ENCODE measurements around the gene GPX6. TPM values are rescaled to one million over a fixed set of nuclear protein-coding genes. Genes with fewer than 3 reads are reported as not detected.

The GPX6 gene
- not detected for total RNA-seq
- not detected for polyA plus RNA-seq

DNA sequence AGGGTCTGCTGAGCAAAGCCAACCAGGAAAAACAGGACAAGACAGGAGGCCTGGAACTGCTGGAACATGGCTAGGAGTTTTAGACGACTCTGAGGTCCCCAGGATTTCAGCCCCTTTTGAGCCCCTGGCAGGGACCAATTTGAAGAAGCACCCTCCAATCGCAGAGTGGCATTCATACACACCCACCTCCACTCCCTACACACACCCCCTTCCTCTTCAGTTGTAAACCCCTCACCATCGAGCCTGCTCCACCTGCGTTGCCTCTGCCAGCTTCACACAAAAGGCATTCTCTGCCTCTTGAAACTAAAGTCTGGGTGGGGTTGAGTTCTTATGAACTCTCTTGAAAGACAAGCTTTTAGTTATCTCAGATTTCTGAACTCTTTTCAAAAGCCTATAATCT is at the start of gene GPX6:
TSS of gene GPX6 (minus strand) at position 118 of the 400 bp plus-strand sequence. CDS start at position 68, 50 bp downstream.
- no peak within 1 kb of the TSS for H3K27ac Mint-ChIP-seq
- DNase-seq: no peak
- no peaks in the 10 kb centered on the region for H3K27me3 ChIP-seq (ENCODE audit: insufficient read depth, low read length, poor library complexity, severe bottlenecking)
- H3K9me3 Mint-ChIP-seq: no peaks in the 10 kb centered on the region
- H3K9me3 ChIP-seq (ENCODE audit: low read length): no peaks in the 10 kb centered on the region
- ChIA-PET CTCF (no interaction called here), POLR2A (no interaction called here)
- no peaks in the 10 kb centered on the region for H3K36me3 ChIP-seq (ENCODE audit: insufficient read depth, low read length)
- H3K4me3 Mint-ChIP-seq: no peak within 1 kb of the TSS
- no peaks in the 10 kb centered on the region for H3K4me1 Mint-ChIP-seq
- no peaks in the 10 kb centered on the region for H3K4me1 ChIP-seq (ENCODE audit: insufficient read depth, low read length)
- no peak within 1 kb of the TSS for H3K4me3 ChIP-seq (ENCODE audit: low read length)
- no peaks in the 10 kb centered on the region for H3K36me3 Mint-ChIP-seq
- H3K27me3 Mint-ChIP-seq: peaks cover 17 to 59% of the 10 kb centered on the region in 2 donors
- H3K27ac ChIP-seq (ENCODE audit: low read depth, low read length): no peak within 1 kb of the TSS

- CTCF ChIA-PET: no interaction called here
- Mint-ChIP-seq H3K4me1 (no peaks in the 10 kb centered on the region), H3K9me3 (peaks cover 0 to 1% (median 0%) of the 10 kb centered on the region in 5 donors), H3K27ac (no peak overlapping the region), H3K4me3 (no peak overlapping the region), H3K27me3 (peaks cover 13 to 55% of the 10 kb centered on the region in 2 donors), H3K36me3 (peaks cover 0 to 4% (median 1%) of the 10 kb centered on the region in 3 donors)
- DNase-seq: no peak
- Histone ChIP-seq H3K27ac (ENCODE audit: low read depth, low read length) (no peak overlapping the region), H3K27me3 (ENCODE audit: insufficient read depth, low read length, poor library complexity, severe bottlenecking) (no peaks in the 10 kb centered on the region), H3K4me3 (ENCODE audit: low read length) (no peak overlapping the region), H3K9me3 (ENCODE audit: low read length) (no peaks in the 10 kb centered on the region), H3K4me1 (ENCODE audit: insufficient read depth, low read length) (no peaks in the 10 kb centered on the region), H3K36me3 (ENCODE audit: insufficient read depth, low read length) (no peaks in the 10 kb centered on the region)
- POLR2A ChIA-PET: no interaction called here
These were observed 48.0 kb upstream of the GPX6 start for GRCh38 chr6:28563430-28564095.

- H3K9me3 ChIP-seq (ENCODE audit: low read length): no peaks in the 10 kb centered on the region
- Mint-ChIP-seq H3K4me3 (no peak overlapping the region), H3K27ac (peak overlapping the region in 1 of 8 donors; percentile 78), H3K4me1 (no peaks in the 10 kb centered on the region), H3K27me3 (peaks cover 16 to 52% of the 10 kb centered on the region in 2 donors), H3K9me3 (no peaks in the 10 kb centered on the region), H3K36me3 (no peaks in the 10 kb centered on the region)
- ChIA-PET CTCF (no interaction called here), POLR2A (no interaction called here)
- H3K4me1 ChIP-seq (ENCODE audit: insufficient read depth, low read length): no peaks in the 10 kb centered on the region
- H3K27ac ChIP-seq (ENCODE audit: low read depth, low read length): no peak overlapping the region
- no peaks in the 10 kb centered on the region for H3K27me3 ChIP-seq (ENCODE audit: insufficient read depth, low read length, poor library complexity, severe bottlenecking)
- no peak for DNase-seq
- H3K36me3 ChIP-seq (ENCODE audit: insufficient read depth, low read length): no peaks in the 10 kb centered on the region
- H3K4me3 ChIP-seq (ENCODE audit: low read length): no peak overlapping the region
These were observed 43.0 kb upstream of the GPX6 start for GRCh38 chr6:28558629-28559028.

DNA sequence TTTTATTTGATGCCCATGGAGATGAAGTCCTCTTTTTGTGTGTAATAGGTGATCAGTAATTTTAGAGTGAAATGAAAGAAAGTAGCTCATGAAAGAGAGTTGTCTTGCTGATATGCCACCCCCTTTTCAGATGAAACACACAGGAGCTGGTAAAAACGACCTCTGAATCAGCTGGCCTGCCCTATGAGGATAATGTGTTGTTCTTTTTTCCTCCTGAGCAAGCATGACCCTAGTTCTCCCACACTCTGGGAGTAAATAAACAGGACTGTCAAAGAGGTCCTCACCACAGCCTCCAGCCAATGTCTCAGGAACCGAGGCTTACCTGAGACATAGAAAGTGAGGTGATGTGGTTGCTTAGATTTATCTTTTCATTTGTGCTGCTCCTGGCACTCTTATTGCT is 39.5 kb upstream of the GPX6 start:
- POLR2A ChIA-PET: no interaction called here

GRCh38 chr6:28553986-28554881 is 38.6 kb upstream of the GPX6 start:
- Histone ChIP-seq H3K9me3 (ENCODE audit: low read length) (no peaks in the 10 kb centered on the region), H3K27me3 (ENCODE audit: insufficient read depth, low read length, poor library complexity, severe bottlenecking) (no peaks in the 10 kb centered on the region), H3K27ac (ENCODE audit: low read depth, low read length) (peak overlapping the region; percentile 68), H3K36me3 (ENCODE audit: insufficient read depth, low read length) (no peaks in the 10 kb centered on the region), H3K4me3 (ENCODE audit: low read length) (no peak overlapping the region), H3K4me1 (ENCODE audit: insufficient read depth, low read length) (no peaks in the 10 kb centered on the region)
- CTCF ChIA-PET: no interaction called here
- Mint-ChIP-seq H3K9me3 (no peaks in the 10 kb centered on the region), H3K27me3 (peaks cover 38 to 79% of the 10 kb centered on the region in 2 donors), H3K4me1 (peaks cover 0 to 4% (median 0%) of the 10 kb centered on the region in 3 donors), H3K27ac (no peak overlapping the region), H3K4me3 (no peak overlapping the region), H3K36me3 (no peaks in the 10 kb centered on the region)
- DNase-seq: no peak
- POLR2A ChIA-PET: no interaction called here

More for the DNA sequence above, 39.5 kb upstream of the GPX6 start:
- Mint-ChIP-seq H3K27me3 (peaks cover 32 to 74% of the 10 kb centered on the region in 2 donors), H3K4me1 (peaks cover 0 to 4% (median 0%) of the 10 kb centered on the region in 3 donors), H3K9me3 (no peaks in the 10 kb centered on the region), H3K4me3 (no peak overlapping the region), H3K36me3 (no peaks in the 10 kb centered on the region), H3K27ac (no peak overlapping the region)
- no peaks in the 10 kb centered on the region for H3K36me3 ChIP-seq (ENCODE audit: insufficient read depth, low read length)
- no peak overlapping the region for H3K27ac ChIP-seq (ENCODE audit: low read depth, low read length)
- CTCF ChIA-PET: no interaction called here
- no peaks in the 10 kb centered on the region for H3K9me3 ChIP-seq (ENCODE audit: low read length)
- H3K4me1 ChIP-seq (ENCODE audit: insufficient read depth, low read length): no peaks in the 10 kb centered on the region
- no peak overlapping the region for H3K4me3 ChIP-seq (ENCODE audit: low read length)
- no peaks in the 10 kb centered on the region for H3K27me3 ChIP-seq (ENCODE audit: insufficient read depth, low read length, poor library complexity, severe bottlenecking)
- DNase-seq: no peak

- H3K36me3 Mint-ChIP-seq: no peaks in the 10 kb centered on the region
- H3K27me3 ChIP-seq (ENCODE audit: insufficient read depth, low read length, poor library complexity, severe bottlenecking): no peaks in the 10 kb centered on the region
These were observed 37.9 kb upstream of the GPX6 start for GRCh38 chr6:28553384-28553985.

GRCh38 chr6:28551891-28552666 is 36.5 kb upstream of the GPX6 start:
- no peaks in the 10 kb centered on the region for H3K4me1 ChIP-seq (ENCODE audit: insufficient read depth, low read length)
- CTCF ChIA-PET: no interaction called here
- H3K36me3 ChIP-seq (ENCODE audit: insufficient read depth, low read length): no peaks in the 10 kb centered on the region
- H3K27me3 ChIP-seq (ENCODE audit: insufficient read depth, low read length, poor library complexity, severe bottlenecking): no peaks in the 10 kb centered on the region
- DNase-seq: no peak
- H3K27ac Mint-ChIP-seq: no peak overlapping the region
- peak overlapping the region; percentile 12 for H3K27ac ChIP-seq (ENCODE audit: low read depth, low read length)
- no peak overlapping the region for H3K4me3 Mint-ChIP-seq
- no peaks in the 10 kb centered on the region for H3K36me3 Mint-ChIP-seq
- peaks cover 0 to 3% (median 0%) of the 10 kb centered on the region in 5 donors for H3K9me3 Mint-ChIP-seq
- H3K4me3 ChIP-seq (ENCODE audit: low read length): no peak overlapping the region
- peaks cover 0 to 4% (median 0%) of the 10 kb centered on the region in 3 donors for H3K4me1 Mint-ChIP-seq
- no peaks in the 10 kb centered on the region for H3K9me3 ChIP-seq (ENCODE audit: low read length)
- H3K27me3 Mint-ChIP-seq: peaks cover 38 to 86% of the 10 kb centered on the region in 2 donors
- POLR2A ChIA-PET: no interaction called here

More at GRCh38 chr6:28553384-28553985, 37.9 kb upstream of the GPX6 start:
- H3K27ac ChIP-seq (ENCODE audit: low read depth, low read length): peak overlapping the region; percentile 15
- no peak overlapping the region for H3K4me3 ChIP-seq (ENCODE audit: low read length)
- no peaks in the 10 kb centered on the region for H3K4me1 ChIP-seq (ENCODE audit: insufficient read depth, low read length)
- no peaks in the 10 kb centered on the region for H3K36me3 ChIP-seq (ENCODE audit: insufficient read depth, low read length)
- Mint-ChIP-seq H3K4me1 (peaks cover 0 to 4% (median 0%) of the 10 kb centered on the region in 3 donors), H3K27me3 (peaks cover 38 to 79% of the 10 kb centered on the region in 2 donors), H3K4me3 (no peak overlapping the region), H3K9me3 (peaks cover 0 to 2% (median 0%) of the 10 kb centered on the region in 5 donors), H3K27ac (no peak overlapping the region)
- no peak for DNase-seq
- ChIA-PET POLR2A (no interaction called here), CTCF (no interaction called here)
- H3K9me3 ChIP-seq (ENCODE audit: low read length): no peaks in the 10 kb centered on the region
